GM21528 (cell line): ENCODE results near the gene TMEM72.
A peak's percentile ranks its signal among the peaks of the same experiment; 100 is the strongest.

Experiments used
- ATAC-seq: cut with Tn5 transposase; IDR thresholded peaks from one replicate; pipeline ENCODE4 v1.9.1; 2021; ENCODE audit warnings: mild to moderate bottlenecking, moderate library complexity; ENCODE audit not compliant: unreplicated experiment, low FRiP score

TMEM72 gene

GRCh38 chr10:44932517-44933450 is 21.6 kb downstream of the TMEM72 start:
- peak; percentile 94 for ATAC-seq

GRCh38 chr10:44933451-44934321 is 22.5 kb downstream of the TMEM72 start:
- no peak for ATAC-seq

- no peak for ATAC-seq
Observed at GRCh38 chr10:44934416-44935200, 23.5 kb downstream of the TMEM72 start.

GRCh38 chr10:44935201-44935965 is 24.2 kb downstream of the TMEM72 start:
- no peak for ATAC-seq

GRCh38 chr10:44935966-44936295 is 24.8 kb downstream of the TMEM72 start:
- no peak for ATAC-seq

- no peak for ATAC-seq
Observed at GRCh38 chr10:44936314-44936975, 25.3 kb downstream of the TMEM72 start.

- no peak for ATAC-seq
Observed at GRCh38 chr10:44937196-44938005, 26.3 kb downstream of the TMEM72 start.

GRCh38 chr10:44938956-44939355 is 27.8 kb downstream of the TMEM72 start:
- ATAC-seq, result no peak

- ATAC-seq, result no peak
Observed at GRCh38 chr10:44939691-44940401, 28.7 kb downstream of the TMEM72 start.

- ATAC-seq, result no peak
Observed at GRCh38 chr10:44944354-44944753, 33.2 kb downstream of the TMEM72 start.

GRCh38 chr10:44946205-44946604 is 35.1 kb downstream of the TMEM72 start:
- no peak for ATAC-seq

- peak; percentile 63 for ATAC-seq
Observed at GRCh38 chr10:44947371-44948152, 36.4 kb downstream of the TMEM72 start.

- ATAC-seq, result no peak
Observed at GRCh38 chr10:44948642-44949041, 37.5 kb downstream of the TMEM72 start.

GRCh38 chr10:44949127-44949802 is 38.1 kb downstream of the TMEM72 start:
- no peak for ATAC-seq

- no peak for ATAC-seq
Observed at GRCh38 chr10:44949915-44950314, 38.8 kb downstream of the TMEM72 start.

GRCh38 chr10:44950326-44951225 is 39.4 kb downstream of the TMEM72 start:
- ATAC-seq, result no peak
